Astrocyte (in vitro differentiated cells and primary cell): ENCODE measurements around the gene TMEM184C.

Source experiments
- EZH2 ChIP-seq: IDR thresholded peaks from 2 replicates; pipeline ENCODE4 v1.6.1; 2012; ENCODE audit warnings: mild to moderate bottlenecking, low read length, inconsistent platforms; ENCODE audit not compliant: insufficient read depth
- TF ChIP-seq, protein P1 (sequence below): IDR thresholded peaks from 2 replicates; pipeline ENCODE4 v1.5.1; 2011; ENCODE audit warnings: low read depth, mild to moderate bottlenecking, inconsistent platforms, low read length, moderate library complexity; ENCODE audit not compliant: insufficient read depth

DNA sequence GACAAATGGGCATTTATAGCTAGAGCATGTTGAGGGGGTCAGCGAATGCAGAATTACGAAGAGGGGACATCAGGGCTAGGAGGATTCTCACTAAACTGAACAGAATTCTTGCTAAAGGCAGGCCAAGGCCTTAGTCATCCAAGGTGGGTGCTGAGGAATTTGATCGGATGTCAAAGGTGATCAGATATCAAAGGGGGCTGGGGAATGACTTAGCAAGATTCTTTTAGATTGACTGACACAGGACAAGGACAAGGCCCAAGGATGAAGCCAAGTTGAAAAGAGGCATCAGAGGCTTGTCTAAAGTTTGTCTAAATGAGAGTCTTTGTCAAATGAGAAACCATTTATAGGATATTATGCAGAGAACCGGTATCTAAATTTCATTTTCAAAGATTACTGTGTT is 9.7 kb downstream of the TMEM184C start:
- no peak for TF ChIP-seq EZH2
- TF ChIP-seq, protein P1, sequence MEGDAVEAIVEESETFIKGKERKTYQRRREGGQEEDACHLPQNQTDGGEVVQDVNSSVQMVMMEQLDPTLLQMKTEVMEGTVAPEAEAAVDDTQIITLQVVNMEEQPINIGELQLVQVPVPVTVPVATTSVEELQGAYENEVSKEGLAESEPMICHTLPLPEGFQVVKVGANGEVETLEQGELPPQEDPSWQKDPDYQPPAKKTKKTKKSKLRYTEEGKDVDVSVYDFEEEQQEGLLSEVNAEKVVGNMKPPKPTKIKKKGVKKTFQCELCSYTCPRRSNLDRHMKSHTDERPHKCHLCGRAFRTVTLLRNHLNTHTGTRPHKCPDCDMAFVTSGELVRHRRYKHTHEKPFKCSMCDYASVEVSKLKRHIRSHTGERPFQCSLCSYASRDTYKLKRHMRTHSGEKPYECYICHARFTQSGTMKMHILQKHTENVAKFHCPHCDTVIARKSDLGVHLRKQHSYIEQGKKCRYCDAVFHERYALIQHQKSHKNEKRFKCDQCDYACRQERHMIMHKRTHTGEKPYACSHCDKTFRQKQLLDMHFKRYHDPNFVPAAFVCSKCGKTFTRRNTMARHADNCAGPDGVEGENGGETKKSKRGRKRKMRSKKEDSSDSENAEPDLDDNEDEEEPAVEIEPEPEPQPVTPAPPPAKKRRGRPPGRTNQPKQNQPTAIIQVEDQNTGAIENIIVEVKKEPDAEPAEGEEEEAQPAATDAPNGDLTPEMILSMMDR, result no peak
